ENCODE measurements around the gene LRPAP1.
"Not testable (repeated sequence)": the region's sequence is repeated elsewhere in the genome, so short reads cannot be mapped to it uniquely, and the experiment has no call there.

LRPAP1 gene

GRCh38 chr4:3560465-3560864, 28.2 kb upstream of the LRPAP1 start:
- H3K4me1 ChIP-seq (ENCODE audit: control insufficient read depth, insufficient read depth, low read length); H3K9me3 ChIP-seq (ENCODE audit: control insufficient read depth, insufficient read depth, low read depth, low read length); H3K4me3 ChIP-seq (ENCODE audit: low read depth, low read length); H3K27ac ChIP-seq (ENCODE audit: extremely low read depth, low read depth, low read length); H3K36me3 ChIP-seq (ENCODE audit: control insufficient read depth in 2 of 2, insufficient read depth in 1 of 2, low read length in 2 of 2); CTCF ChIA-PET; POLR2A ChIA-PET: not testable (repeated sequence)
- TF ChIP-seq ZFHX2 (tag by site-specific recombination; conservative IDR thresholded peaks at IDR 0.05) (peak; percentile 54), EGR2 (tag by site-specific recombination; IDR thresholded peaks at IDR 0.05; ENCODE audit: low read depth) (peak; percentile 85)

GRCh38 chr4:3559381-3560290, 27.4 kb upstream of the LRPAP1 start:
- CTCF ChIA-PET; POLR2A ChIA-PET; H3K4me1 ChIP-seq (ENCODE audit: control insufficient read depth, insufficient read depth, low read length); H3K4me3 ChIP-seq (ENCODE audit: low read depth, low read length); H3K36me3 ChIP-seq (ENCODE audit: control insufficient read depth in 2 of 2, insufficient read depth in 1 of 2, low read length in 2 of 2); H3K27ac ChIP-seq (ENCODE audit: extremely low read depth, low read depth, low read length); H3K9me3 ChIP-seq (ENCODE audit: control insufficient read depth, insufficient read depth, low read depth, low read length): not testable (repeated sequence)

- POLR2A ChIA-PET; H3K27ac ChIP-seq (ENCODE audit: extremely low read depth, low read depth, low read length); H3K4me1 ChIP-seq (ENCODE audit: control insufficient read depth, insufficient read depth, low read length); H3K9me3 ChIP-seq (ENCODE audit: control insufficient read depth, insufficient read depth, low read depth, low read length); H3K4me3 ChIP-seq (ENCODE audit: low read depth, low read length); CTCF ChIA-PET; H3K36me3 ChIP-seq (ENCODE audit: control insufficient read depth in 2 of 2, insufficient read depth in 1 of 2, low read length in 2 of 2): not testable (repeated sequence)
These were observed 26.3 kb upstream of the LRPAP1 start for GRCh38 chr4:3558514-3558836.

GRCh38 chr4:3557676-3558513, 25.7 kb upstream of the LRPAP1 start:
- 0 out of 2 replicates have a peak, but pooled peaks have one; percentile 14 for TF ChIP-seq ZNF768 (tag by site-specific recombination; IDR thresholded peaks at IDR 0.05)
- H3K27ac ChIP-seq (ENCODE audit: extremely low read depth, low read depth, low read length); H3K36me3 ChIP-seq (ENCODE audit: control insufficient read depth in 2 of 2, insufficient read depth in 1 of 2, low read length in 2 of 2); CTCF ChIA-PET; POLR2A ChIA-PET; H3K4me1 ChIP-seq (ENCODE audit: control insufficient read depth, insufficient read depth, low read length); H3K4me3 ChIP-seq (ENCODE audit: low read depth, low read length); H3K9me3 ChIP-seq (ENCODE audit: control insufficient read depth, insufficient read depth, low read depth, low read length): not testable (repeated sequence)

- H3K4me1 ChIP-seq (ENCODE audit: control insufficient read depth, insufficient read depth, low read length); CTCF ChIA-PET; H3K27ac ChIP-seq (ENCODE audit: extremely low read depth, low read depth, low read length); H3K4me3 ChIP-seq (ENCODE audit: low read depth, low read length); H3K36me3 ChIP-seq (ENCODE audit: control insufficient read depth in 2 of 2, insufficient read depth in 1 of 2, low read length in 2 of 2); POLR2A ChIA-PET; H3K9me3 ChIP-seq (ENCODE audit: control insufficient read depth, insufficient read depth, low read depth, low read length): not testable (repeated sequence)
These were observed 24.9 kb upstream of the LRPAP1 start for GRCh38 chr4:3557088-3557492.

GRCh38 chr4:3556244-3556867, 24.1 kb upstream of the LRPAP1 start:
- CTCF ChIA-PET = interaction anchor here (0.6 kb wide), 1 partner anchor 213 kb away, joined by 3 read pairs; no protein-coding TSS in a partner anchor
- H3K27ac ChIP-seq (ENCODE audit: extremely low read depth, low read depth, low read length); POLR2A ChIA-PET: not testable (repeated sequence)

GRCh38 chr4:3555459-3556070, 23.3 kb upstream of the LRPAP1 start:
- H3K36me3 ChIP-seq (ENCODE audit: control insufficient read depth in 2 of 2, insufficient read depth in 1 of 2, low read length in 2 of 2); H3K4me3 ChIP-seq (ENCODE audit: low read depth, low read length); H3K9me3 ChIP-seq (ENCODE audit: control insufficient read depth, insufficient read depth, low read depth, low read length); H3K27ac ChIP-seq (ENCODE audit: extremely low read depth, low read depth, low read length); POLR2A ChIA-PET; H3K4me1 ChIP-seq (ENCODE audit: control insufficient read depth, insufficient read depth, low read length): not testable (repeated sequence)
- CTCF ChIA-PET = interaction anchor here (0.6 kb wide), 1 partner anchor 213 kb away, joined by 3 read pairs; no protein-coding TSS in a partner anchor

More at GRCh38 chr4:3556244-3556867, 24.1 kb upstream of the LRPAP1 start:
- H3K36me3 ChIP-seq (ENCODE audit: control insufficient read depth in 2 of 2, insufficient read depth in 1 of 2, low read length in 2 of 2); H3K4me1 ChIP-seq (ENCODE audit: control insufficient read depth, insufficient read depth, low read length); H3K9me3 ChIP-seq (ENCODE audit: control insufficient read depth, insufficient read depth, low read depth, low read length); H3K4me3 ChIP-seq (ENCODE audit: low read depth, low read length): not testable (repeated sequence)

GRCh38 chr4:3551366-3551765, 19.1 kb upstream of the LRPAP1 start:
- POLR2A ChIA-PET; H3K4me1 ChIP-seq (ENCODE audit: control insufficient read depth, insufficient read depth, low read length); CTCF ChIA-PET; H3K9me3 ChIP-seq (ENCODE audit: control insufficient read depth, insufficient read depth, low read depth, low read length); H3K27ac ChIP-seq (ENCODE audit: extremely low read depth, low read depth, low read length); H3K36me3 ChIP-seq (ENCODE audit: control insufficient read depth in 2 of 2, insufficient read depth in 1 of 2, low read length in 2 of 2); H3K4me3 ChIP-seq (ENCODE audit: low read depth, low read length): not testable (repeated sequence)

- POLR2A ChIA-PET; H3K36me3 ChIP-seq (ENCODE audit: control insufficient read depth in 2 of 2, insufficient read depth in 1 of 2, low read length in 2 of 2); CTCF ChIA-PET; H3K4me3 ChIP-seq (ENCODE audit: low read depth, low read length); H3K9me3 ChIP-seq (ENCODE audit: control insufficient read depth, insufficient read depth, low read depth, low read length); H3K27ac ChIP-seq (ENCODE audit: extremely low read depth, low read depth, low read length); H3K4me1 ChIP-seq (ENCODE audit: control insufficient read depth, insufficient read depth, low read length): not testable (repeated sequence)
These were observed 18.6 kb upstream of the LRPAP1 start for GRCh38 chr4:3550792-3551325.

- H3K4me3 ChIP-seq (ENCODE audit: low read depth, low read length); CTCF ChIA-PET; H3K4me1 ChIP-seq (ENCODE audit: control insufficient read depth, insufficient read depth, low read length); H3K9me3 ChIP-seq (ENCODE audit: control insufficient read depth, insufficient read depth, low read depth, low read length); H3K36me3 ChIP-seq (ENCODE audit: control insufficient read depth in 2 of 2, insufficient read depth in 1 of 2, low read length in 2 of 2); H3K27ac ChIP-seq (ENCODE audit: extremely low read depth, low read depth, low read length); POLR2A ChIA-PET: not testable (repeated sequence)
These were observed 17.8 kb upstream of the LRPAP1 start for GRCh38 chr4:3550041-3550440.

Data from HEK293 (cell line).